Stimulated activated CD8-positive, alpha-beta memory T cell treated with anti-CD3 and anti-CD28 coated beads, Interleukin-4, amount 100 ng/mL, for 48 hours (primary cell): Measurements from ENCODE around the gene POLD4.
A peak's percentile ranks its signal among the peaks of the same experiment; 100 is the strongest.
"Not testable (repeated sequence)": the region's sequence is repeated elsewhere in the genome, so short reads cannot be mapped to it uniquely, and the experiment has no call there.

Experiments
- DNase-seq: peaks from one replicate; pipeline ENCODE4 v3.0.0-alpha.2; 2020

Gene POLD4

GRCh38 chr11:67351275-67352005 lies 1.9 kb downstream of the POLD4 start:
- peak; percentile 73 for DNase-seq

GRCh38 chr11:67349928-67350465 lies 3.3 kb downstream of the POLD4 start:
- no peak for DNase-seq

- no peak for DNase-seq
These were observed 3.9 kb downstream of the POLD4 start for GRCh38 chr11:67349457-67349856.

DNA sequence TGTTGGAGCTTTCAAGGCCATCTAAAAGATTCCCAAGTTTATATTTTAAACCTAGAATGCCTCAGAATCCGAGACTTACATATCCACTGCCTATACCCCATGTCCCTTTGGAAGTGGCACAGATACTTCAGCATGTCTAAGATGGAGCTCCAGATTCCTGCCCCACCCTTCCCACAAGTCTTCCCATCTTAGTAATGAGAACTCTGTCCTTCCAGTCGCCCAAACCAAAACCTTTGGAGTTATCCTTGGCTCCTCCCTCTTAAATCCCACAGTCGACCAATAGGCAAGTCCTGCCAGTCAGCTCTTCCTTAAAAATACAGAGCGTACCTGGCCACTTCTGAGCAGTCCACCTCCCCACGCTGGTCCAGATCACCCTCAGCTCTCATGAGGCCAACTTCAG lies 4.3 kb downstream of the POLD4 start:
- no peak for DNase-seq

- no peak for DNase-seq
These were observed 5.2 kb downstream of the POLD4 start for GRCh38 chr11:67347964-67348749.

- no peak for DNase-seq
These were observed 7.2 kb downstream of the POLD4 start for GRCh38 chr11:67345920-67346819.

DNA sequence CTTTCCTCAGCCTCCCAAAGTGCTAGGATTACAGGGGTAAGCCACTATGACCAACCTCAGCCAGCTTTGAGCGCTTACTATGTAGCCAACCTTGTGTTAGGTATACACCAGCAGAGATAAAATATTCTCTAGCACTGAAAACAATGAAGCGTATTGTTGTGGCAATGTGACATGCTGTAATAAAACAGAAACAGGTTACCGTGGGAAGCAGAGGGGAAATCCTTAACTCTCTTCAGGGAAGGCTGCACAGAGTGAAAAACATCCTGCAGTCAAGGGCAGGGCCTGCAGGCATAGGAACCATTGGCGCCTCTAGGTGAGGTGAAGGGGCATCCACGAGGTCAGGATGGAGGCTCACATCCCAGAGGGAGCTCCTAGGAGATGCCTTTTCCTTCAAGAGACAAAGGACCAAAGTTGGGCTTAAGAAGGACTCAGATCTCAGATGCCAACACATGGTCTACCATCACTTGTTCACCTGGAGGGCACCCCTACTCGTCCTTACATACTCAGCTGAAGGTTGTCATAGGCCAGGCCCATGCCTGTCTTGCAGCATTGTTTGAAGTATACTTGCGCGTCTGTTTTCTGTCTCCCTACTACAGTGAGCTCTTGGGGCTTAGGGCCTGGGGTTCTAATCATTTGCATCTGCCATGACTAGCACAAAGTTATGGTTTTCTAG lies 8.0 kb downstream of the POLD4 start:
- DNase-seq, result no peak

GRCh38 chr11:67344264-67344663 lies 9.1 kb downstream of the POLD4 start:
- DNase-seq, result no peak

GRCh38 chr11:67337257-67337656 lies 16.1 kb downstream of the POLD4 start:
- DNase-seq, result no peak

GRCh38 chr11:67332081-67332691 lies 21.2 kb downstream of the POLD4 start:
- no peak for DNase-seq

DNA sequence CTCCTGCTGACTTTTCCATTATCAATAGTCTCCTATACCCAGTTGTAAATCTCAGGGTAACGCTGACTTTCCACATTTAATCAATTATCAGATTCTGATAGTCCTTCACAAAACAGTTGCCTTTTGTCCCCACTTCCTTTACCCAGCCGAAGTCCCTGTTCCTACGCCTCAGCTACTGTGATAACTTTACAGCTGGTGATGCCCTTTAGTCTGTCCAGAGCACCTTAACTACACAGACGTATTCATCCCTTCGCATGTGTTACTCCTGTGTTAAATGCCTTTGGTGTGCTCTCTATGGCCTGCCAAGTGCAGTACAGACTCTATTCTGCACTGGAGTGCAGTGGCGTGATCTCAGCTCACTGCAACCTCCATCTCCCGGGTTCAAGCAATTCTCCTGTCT lies 29.8 kb downstream of the POLD4 start:
- DNase-seq, result no peak

GRCh38 chr11:67322049-67322448 lies 31.3 kb downstream of the POLD4 start:
- DNase-seq, result no peak

DNA sequence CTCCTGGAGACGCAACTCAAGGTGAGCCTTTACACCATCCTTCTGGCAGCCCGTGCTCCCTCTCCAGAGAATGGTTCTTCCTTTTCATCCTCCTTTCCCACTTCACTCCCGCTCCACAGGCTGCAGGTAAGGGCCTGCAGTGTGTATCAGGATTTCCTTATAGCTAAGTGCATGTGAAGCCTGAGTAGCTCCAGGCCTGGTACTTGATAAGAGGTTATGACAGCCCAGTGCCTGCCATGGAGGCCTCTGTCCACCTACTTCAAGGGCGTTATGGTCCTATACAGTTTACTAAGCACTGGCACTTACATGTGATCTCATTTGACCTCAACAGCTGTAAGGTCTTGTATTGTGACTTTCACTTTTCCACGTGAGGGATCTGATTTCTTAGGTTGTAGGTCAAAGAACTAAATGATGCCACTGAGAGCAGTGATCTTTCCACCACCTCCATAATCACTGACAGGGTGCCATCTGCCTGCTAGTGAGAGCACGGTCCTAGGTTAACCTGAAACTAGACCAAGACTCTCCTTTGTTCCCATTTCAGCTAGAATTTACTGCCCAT lies 32.0 kb downstream of the POLD4 start:
- DNase-seq, result no peak

DNA sequence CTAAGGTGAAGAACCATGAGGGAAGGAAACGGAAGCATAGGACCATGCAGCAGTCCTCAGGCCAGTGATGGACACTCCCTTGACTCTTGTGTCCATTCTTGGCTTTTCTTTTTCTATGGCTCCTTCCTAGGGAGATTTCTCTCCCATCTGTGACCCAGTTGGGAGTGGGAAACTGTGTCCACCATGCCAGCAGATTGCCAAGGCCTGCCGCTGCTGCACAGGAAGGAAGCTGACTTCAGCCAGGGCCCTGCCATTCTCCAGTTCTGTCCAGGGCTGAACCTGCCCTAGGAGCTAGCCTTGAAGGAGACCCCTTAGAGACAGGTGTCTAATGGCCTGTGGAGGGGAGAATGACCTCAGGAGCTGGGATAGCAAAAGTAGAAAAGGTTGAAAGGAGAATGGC lies 32.7 kb downstream of the POLD4 start:
- DNase-seq, result no peak

DNA sequence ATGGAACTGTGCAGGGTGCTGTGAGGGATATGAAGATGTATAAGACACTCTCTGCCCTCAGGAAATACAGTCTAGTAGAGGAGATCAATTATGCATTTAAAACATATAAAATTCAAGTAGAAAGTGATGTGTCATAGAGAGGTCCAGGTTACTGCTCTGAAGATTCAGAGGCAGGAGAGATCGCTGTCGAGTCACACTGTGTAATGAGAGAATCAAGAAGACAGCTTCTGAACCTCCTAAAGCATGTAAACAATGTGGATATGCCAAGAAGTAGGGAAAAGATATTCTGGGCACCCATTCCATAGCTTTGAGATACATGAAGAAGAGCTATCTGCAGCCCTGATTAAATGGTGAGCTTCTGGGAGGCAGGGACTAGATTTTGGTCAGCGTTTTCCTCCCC lies 33.3 kb downstream of the POLD4 start:
- DNase-seq, result no peak

DNA sequence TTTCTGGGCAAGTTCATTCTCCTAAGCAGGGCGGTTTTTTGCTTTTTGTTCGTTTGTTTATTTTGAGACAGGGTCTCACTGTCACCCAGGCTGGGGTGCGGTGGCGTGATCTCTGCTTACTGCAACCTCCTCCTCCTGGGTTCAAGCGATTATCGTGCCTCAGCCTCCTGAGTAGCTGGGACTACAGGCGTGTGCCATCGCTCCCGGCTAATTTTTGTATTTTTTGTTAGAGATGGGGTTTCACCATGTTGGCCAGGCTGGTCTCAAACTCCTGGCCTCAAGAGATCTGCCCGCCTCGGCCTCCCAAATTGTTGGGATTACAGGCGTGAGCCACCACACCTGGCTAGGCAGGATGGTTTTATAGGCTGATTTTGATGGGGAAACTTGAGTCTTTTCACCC lies 34.5 kb downstream of the POLD4 start:
- DNase-seq, result not testable (repeated sequence)

- DNase-seq, result no peak
These were observed 35.3 kb downstream of the POLD4 start for GRCh38 chr11:67317888-67318555.

GRCh38 chr11:67317205-67317887 lies 36.0 kb downstream of the POLD4 start:
- peak; percentile 100 for DNase-seq

- DNase-seq, result no peak
These were observed 36.5 kb downstream of the POLD4 start for GRCh38 chr11:67316882-67317204.

DNA sequence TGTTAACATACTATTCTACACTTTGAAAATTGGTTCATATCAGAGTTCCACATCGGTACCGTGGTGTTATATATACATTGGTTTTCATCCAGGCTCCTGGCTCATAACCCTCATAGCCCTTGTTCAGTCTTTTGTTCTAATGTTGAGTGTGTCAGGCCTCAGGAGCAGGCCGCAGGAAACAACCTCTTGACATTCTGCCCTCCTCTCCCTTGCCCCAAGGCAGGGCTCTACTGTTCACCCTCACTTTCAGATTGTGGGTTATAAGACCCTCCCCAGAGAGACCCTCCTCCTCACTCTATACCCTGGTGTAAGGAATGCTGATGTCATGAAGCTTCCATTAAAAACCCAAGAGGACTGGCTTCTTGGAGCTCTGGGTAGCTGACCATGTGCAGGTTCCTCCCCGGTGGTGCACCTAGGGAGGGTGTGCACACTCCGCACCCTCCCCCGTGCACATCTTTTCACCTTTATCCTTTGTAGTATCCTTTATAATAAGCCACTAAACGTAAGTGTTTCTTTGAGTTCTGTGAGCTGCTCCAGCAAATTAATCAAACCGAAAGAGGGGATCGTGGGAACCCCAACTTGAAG lies 37.9 kb downstream of the POLD4 start:
- no peak for DNase-seq
